Left ventricle myocardium inferior (tissue), 1 donor: ENCODE results near the gene GLP2R. TPM values are rescaled to one million over a fixed set of nuclear protein-coding genes. Genes with fewer than 3 reads are reported as not detected.

ENCODE experiments used
- DNase-seq: peaks from one replicate; pipeline ENCODE4 v3.0.0-alpha.2; 2020
- H3K27ac ChIP-seq: fragments of 200-600 bp; replicated peaks from 2 replicates; pipeline ENCODE4 v1.8.0; 2021
- H3K27me3 ChIP-seq: fragments of 200-600 bp; 2 replicates; pipeline ENCODE4 v1.8.0; 2021; ENCODE audit warnings: low read depth
- H3K36me3 ChIP-seq: fragments of 200-600 bp; 2 replicates; pipeline ENCODE4 v1.8.0; 2021
- H3K4me1 ChIP-seq: fragments of 200-600 bp; 2 replicates; pipeline ENCODE4 v1.8.0; 2021
- H3K4me3 ChIP-seq: fragments of 200-600 bp; 2 replicates; pipeline ENCODE4 v1.8.0; 2021; ENCODE audit warnings: mild to moderate bottlenecking, moderate library complexity
- H3K9me3 ChIP-seq: fragments of 200-600 bp; replicated peaks from 2 replicates; pipeline ENCODE4 v1.8.0; 2021
- intact Hi-C: fragments of 100-400 bp; cut with micrococcal nuclease; formaldehyde crosslinking; loops from one replicate; pipeline ENCODE4 v1.11.0; 2022
- total RNA-seq: library from RNA; stranded (reverse); fragmentation: NEBNext Ultra II Directional; extraction: Animal tissue kit (Norgen Biotek cat#: 25700); gene quantifications from one replicate; pipeline ENCODE4 v1.2.1, GENCODE V29; 2021
- TF ChIP-seq, protein P1 (sequence below): fragments of 200-600 bp; IDR thresholded peaks from 2 replicates; pipeline ENCODE4 v1.8.0; 2021; ENCODE audit warnings: antibody characterized with exemption, mild to moderate bottlenecking, borderline replicate concordance
- donor health status: DM: no; HTN: yes; CAD: no; lungs with severe emphysema.

The GLP2R gene
- total RNA-seq, 1 donor from 2014 or later = not detected

DNA sequence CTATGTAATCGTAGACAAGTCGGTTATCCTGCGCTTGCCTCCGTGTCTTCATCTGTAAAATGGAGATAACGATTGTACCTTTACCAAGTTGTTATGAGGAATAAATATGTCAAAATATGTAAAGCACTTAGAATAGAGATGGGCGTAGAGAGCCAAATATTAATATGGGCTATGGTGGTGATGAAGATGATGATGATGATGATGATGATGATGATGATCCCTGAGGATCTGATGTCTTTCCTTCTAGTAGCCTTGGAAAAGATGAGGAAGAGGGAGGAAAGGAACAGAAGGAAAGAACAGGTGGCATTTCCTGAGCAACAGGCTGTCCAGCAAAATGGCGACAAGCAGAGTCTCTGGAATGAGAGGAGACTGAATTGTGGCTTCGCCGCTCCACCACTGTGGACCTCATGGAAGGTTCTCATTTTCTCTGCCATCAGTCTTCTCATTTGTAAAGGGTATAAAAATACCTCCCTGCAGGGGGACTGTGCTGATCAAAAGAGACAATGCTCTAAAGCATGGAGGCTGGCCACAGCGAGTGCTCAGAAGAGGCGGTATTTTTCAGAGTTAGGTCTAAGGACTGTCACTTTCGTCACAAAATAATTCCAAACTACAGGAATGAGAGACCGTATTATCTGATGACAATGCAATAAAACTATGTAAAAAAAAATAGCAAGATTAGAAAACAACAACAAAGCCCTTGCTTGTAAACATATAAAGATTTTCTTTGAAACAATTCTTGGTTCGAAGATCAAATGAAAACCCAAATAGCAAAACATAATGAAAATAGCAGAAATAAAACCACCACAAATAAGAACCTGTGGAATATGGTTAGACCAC lies 96.5 kb downstream of the GLP2R start:
- Histone ChIP-seq H3K4me1 (no peaks in the 10 kb centered on the region), H3K9me3 (no peaks in the 10 kb centered on the region), H3K36me3 (peaks cover 32% of the 10 kb centered on the region), H3K27me3 (no peaks in the 10 kb centered on the region), H3K27ac (no peak overlapping the region), H3K4me3 (no peak overlapping the region)
- TF ChIP-seq, protein P1, sequence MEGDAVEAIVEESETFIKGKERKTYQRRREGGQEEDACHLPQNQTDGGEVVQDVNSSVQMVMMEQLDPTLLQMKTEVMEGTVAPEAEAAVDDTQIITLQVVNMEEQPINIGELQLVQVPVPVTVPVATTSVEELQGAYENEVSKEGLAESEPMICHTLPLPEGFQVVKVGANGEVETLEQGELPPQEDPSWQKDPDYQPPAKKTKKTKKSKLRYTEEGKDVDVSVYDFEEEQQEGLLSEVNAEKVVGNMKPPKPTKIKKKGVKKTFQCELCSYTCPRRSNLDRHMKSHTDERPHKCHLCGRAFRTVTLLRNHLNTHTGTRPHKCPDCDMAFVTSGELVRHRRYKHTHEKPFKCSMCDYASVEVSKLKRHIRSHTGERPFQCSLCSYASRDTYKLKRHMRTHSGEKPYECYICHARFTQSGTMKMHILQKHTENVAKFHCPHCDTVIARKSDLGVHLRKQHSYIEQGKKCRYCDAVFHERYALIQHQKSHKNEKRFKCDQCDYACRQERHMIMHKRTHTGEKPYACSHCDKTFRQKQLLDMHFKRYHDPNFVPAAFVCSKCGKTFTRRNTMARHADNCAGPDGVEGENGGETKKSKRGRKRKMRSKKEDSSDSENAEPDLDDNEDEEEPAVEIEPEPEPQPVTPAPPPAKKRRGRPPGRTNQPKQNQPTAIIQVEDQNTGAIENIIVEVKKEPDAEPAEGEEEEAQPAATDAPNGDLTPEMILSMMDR = no peak
- DNase-seq = no peak
- intact Hi-C loops = no loop called here

DNA sequence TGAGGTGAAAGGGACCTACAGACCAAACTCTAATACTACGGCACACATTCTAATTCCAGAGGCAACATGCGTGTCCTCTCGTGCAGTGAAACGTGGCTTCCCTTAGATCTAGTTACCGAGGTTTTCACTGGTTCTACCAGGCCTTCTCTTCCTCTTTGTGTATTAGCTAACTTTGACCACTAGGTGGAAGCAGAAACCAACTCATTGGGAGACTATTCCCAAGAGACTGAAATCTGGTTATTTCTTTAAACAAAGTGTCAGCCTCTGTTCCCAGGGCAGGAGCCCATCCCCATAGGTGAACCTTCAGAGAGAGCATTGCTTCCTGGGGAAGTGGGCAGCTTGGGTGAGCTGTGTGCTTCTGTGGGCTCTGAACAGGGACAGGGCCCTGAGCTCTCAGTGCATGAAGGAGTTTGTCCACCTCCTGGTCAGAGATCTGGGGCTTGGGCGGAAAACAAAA lies 99.0 kb downstream of the GLP2R start:
- peak; percentile 14 for DNase-seq
- intact Hi-C loops = no loop called here
- H3K4me1 ChIP-seq = no peaks in the 10 kb centered on the region
- H3K36me3 ChIP-seq = peaks cover 8% of the 10 kb centered on the region
- H3K27ac ChIP-seq = peak overlapping the region; percentile 16
- H3K9me3 ChIP-seq = no peaks in the 10 kb centered on the region
- no peak overlapping the region for H3K4me3 ChIP-seq
- TF ChIP-seq, protein P1 = peak; percentile 87
- no peaks in the 10 kb centered on the region for H3K27me3 ChIP-seq

DNA sequence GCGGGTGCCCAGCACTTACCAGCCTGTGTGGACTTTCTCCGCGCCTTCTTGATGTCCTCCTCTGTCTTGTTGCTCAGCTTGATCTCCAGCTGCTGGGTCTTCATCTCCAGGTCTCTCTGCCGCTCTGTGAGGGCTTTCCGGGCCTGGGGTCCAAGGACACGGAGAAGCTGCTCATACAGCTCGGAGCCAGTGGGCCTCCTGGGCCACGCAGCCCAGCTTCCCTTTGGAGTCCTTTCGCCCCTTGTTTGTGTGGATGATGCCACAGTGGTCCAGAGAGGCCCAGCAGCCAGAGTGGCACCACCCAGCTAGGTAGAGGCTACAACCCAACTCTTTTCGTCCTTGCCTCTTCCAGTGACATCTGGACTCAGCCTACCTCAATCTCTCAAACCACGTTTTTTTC lies 99.7 kb downstream of the GLP2R start:
- Histone ChIP-seq H3K9me3 (no peaks in the 10 kb centered on the region), H3K27me3 (no peaks in the 10 kb centered on the region), H3K27ac (no peak overlapping the region), H3K4me3 (no peak overlapping the region), H3K36me3 (peaks cover 5% of the 10 kb centered on the region), H3K4me1 (no peaks in the 10 kb centered on the region)
- DNase-seq = peak; percentile 9
- intact Hi-C loops = no loop called here
- TF ChIP-seq, protein P1 = no peak

DNA sequence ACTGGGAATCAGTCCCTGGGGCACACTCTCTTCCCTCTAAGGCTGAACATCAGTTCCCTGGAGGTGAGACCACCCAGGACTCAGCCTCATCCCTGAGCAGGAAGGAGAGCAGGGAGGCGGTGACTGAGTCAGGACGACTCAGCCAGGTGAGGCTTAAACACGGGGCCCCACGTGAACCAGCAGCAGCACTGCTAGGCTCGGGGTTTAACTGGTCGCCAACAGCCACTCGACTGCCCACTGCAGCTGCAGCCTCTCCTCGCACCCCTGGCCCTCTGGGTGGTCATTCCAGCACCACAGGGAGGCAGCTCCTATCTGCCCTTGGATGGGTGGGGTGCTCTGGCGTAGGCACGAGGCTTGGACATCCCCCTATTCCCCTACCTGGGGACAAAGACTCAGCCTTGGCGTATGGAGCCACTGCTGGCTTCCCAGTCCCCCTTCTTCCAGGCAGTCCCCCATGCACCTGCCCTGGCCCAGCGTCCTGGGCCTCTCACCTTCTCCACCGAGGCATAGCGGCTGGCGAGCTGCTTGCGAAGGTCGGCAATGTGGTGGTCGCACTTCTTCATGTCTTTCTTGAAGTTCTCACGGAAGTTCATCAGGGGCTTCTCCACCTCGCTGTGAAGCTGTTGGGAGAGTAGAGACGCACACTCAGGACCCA lies 100.6 kb downstream of the GLP2R start:
- Histone ChIP-seq H3K4me3 (no peak overlapping the region), H3K9me3 (no peaks in the 10 kb centered on the region), H3K36me3 (peaks cover 7% of the 10 kb centered on the region), H3K4me1 (no peaks in the 10 kb centered on the region), H3K27me3 (no peaks in the 10 kb centered on the region), H3K27ac (no peak overlapping the region)
- TF ChIP-seq, protein P1 = no peak
- intact Hi-C loops = no loop called here
- peak; percentile 6 for DNase-seq

DNA sequence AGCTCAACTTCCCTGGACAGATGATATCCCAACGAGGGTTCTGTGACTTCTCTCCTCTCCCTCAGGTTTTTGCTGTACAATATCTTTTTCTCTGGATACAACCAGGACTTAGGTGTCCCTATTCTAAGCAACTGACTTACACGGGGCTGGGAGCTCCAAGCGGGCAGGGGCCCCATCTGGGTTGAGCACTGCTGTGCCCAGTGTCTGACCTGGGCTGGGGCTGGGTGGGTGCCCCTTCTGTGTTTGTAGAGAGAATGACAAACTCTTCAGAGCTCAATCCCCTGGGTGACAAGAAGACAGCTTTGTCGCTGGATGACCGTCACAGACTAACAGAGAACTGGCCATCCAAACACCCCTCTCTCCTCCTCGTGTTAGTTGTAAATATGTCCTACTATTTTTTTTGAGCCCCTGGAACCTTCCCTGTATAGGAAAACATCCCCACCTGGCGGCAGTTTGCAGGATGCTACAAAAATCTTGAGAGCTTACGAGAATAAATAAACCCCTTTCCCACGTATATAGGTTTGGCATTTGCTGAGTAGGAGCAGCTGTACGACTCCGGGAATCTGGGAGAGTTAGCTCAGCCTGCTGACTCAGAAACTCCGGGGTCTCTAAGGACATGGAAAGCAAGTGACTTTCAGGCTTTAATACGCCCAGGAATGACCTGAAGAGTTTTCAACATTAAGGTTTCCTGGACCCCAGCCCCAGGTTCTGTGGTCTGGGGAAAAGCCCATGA lies 103.0 kb downstream of the GLP2R start:
- H3K36me3 ChIP-seq = peaks cover 22% of the 10 kb centered on the region
- intact Hi-C loops = no loop called here
- H3K27me3 ChIP-seq = no peaks in the 10 kb centered on the region
- TF ChIP-seq, protein P1 = peak; percentile 42
- DNase-seq = no peak
- no peaks in the 10 kb centered on the region for H3K9me3 ChIP-seq
- H3K27ac ChIP-seq = peak overlapping the region; percentile 44
- H3K4me3 ChIP-seq = no peak overlapping the region
- peaks cover 3% of the 10 kb centered on the region for H3K4me1 ChIP-seq
